Nucleus accumbens (tissue), 56 donors: Measurements from ENCODE around the gene KCNAB3.

Source experiments
- DNase-seq, 56 donors: peaks; one replicate each; lab custom pipeline; 2025; lab: John Stamatoyannopoulos, UW

Gene KCNAB3

DNA sequence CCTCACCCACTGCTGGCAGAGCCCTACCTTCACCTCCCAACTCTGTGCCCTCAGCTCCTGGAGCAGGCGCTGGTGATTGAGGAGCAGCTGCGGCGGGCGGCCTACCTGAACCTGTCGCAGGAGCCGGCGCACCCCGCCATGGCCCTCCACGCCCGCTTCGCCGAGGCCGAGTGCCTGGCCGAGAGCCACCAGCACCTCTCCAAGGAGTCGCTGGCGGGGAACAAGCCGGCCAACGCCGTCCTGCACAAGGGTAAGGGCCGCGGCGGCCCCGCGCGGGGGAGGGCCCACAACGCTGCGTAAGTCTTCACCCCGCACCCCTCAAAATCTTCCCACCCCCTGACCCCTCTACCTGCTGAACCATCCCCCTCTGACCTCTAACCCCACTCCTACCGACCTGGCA is 20.6 kb downstream of the KCNAB3 start:
- DNase-seq, result no peak

DNA sequence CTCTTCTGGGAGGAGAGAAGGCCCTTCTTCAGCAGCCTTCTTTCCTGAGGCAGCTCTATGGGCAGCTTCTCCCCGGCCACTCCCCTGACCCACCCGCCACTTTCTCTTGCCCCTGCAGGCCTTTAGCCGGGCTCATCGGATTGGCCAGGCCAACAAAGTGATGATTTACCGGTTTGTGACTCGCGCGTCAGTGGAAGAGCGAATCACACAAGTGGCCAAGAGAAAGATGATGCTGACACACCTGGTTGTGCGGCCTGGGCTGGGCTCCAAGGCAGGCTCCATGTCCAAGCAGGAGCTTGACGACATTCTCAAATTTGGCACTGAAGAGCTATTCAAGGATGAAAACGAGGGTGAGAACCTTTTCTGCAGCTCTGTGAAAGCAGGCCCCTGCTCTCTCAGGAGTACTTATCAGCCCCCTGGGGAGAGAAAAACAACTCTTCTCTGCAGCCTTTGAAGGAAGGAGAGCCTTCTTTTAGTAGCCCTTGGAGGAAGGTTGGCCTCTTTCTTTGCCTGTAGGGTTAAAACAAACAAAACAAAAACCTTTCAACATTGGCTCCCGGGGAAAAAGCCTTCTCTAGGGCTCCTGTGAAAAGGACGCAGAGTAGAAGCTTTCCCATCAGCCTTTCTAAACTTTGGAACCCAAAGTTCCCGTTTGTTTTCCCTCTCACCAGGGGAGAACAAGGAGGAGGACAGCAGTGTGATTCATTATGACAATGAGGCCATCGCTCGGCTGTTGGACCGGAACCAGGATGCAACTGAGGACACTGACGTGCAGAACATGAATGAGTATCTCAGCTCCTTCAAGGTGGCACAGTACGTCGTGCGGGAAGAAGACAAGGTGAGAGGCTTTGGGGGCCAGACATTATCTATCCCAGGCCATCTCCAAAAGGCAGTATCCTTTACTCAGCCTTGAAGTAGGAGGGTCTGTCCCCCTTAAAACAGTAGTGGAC is 26.2 kb downstream of the KCNAB3 start:
- no peak for DNase-seq

DNA sequence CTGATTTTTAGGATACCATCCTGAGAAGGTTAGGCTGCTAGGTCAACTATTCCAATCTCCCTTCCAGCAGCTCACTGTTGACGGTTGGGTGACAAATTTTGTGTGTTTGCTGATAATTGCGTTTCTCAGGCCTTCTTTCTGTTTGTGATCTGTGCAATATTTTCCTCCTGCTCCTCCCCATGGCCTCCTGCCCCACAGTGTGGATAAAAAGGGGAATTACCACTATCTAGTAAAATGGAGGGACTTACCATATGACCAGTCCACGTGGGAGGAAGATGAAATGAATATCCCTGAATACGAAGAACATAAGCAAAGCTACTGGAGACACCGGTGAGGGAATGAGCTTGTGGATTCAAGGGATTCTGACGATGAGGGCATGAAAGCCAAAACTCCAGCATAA is 31.9 kb downstream of the KCNAB3 start:
- peak in 15 of 56 donors; percentile 4 to 50 (median 16) for DNase-seq

DNA sequence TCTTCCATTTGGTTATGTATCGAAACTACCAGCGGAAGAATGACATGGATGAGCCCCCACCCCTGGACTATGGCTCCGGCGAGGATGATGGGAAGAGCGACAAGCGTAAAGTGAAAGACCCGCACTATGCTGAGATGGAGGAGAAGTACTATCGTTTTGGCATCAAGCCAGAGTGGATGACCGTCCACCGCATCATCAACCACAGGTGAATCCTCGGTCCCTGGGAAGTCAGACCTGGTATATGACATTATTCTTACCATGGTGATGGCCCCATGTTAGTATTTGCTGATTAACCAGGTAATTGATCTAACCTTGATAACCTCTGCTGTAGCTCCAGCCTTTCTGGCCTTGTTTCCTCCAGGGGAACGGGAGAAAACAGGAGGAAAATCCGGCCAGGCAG is 32.6 kb downstream of the KCNAB3 start:
- DNase-seq, result no peak

DNA sequence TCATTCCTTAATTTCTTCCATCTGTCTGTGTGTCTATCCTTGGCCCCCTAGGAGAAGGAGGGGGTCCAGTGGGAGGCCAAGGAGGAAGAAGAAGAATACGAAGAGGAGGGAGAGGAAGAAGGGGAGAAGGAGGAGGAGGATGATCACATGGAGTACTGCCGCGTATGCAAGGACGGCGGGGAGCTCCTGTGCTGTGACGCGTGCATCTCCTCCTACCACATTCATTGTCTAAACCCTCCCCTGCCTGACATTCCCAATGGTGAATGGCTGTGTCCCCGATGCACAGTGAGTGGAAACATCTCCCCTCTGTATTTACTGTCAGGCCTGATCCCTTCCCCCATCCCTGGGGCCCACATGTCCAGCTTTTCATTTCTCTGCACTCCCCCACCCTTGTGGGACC is 34.8 kb downstream of the KCNAB3 start:
- DNase-seq, result peak in 8 of 56 donors; percentile 16 to 49 (median 38)

DNA sequence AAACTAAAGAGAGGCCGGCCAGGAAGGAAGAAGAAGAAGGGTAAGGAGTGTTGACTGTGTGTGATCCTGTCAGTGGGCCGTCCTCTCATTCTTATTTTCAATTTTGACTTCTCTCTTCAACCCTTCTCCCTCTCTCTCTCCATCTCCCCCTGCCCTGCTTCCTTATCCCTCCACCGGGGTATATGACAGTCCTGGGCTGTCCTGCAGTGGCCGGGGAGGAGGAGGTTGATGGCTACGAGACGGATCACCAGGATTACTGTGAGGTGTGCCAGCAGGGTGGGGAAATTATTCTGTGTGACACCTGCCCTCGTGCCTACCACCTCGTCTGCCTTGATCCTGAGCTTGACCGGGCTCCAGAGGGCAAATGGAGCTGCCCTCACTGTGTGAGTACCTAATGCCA is 35.4 kb downstream of the KCNAB3 start:
- DNase-seq, result no peak

DNA sequence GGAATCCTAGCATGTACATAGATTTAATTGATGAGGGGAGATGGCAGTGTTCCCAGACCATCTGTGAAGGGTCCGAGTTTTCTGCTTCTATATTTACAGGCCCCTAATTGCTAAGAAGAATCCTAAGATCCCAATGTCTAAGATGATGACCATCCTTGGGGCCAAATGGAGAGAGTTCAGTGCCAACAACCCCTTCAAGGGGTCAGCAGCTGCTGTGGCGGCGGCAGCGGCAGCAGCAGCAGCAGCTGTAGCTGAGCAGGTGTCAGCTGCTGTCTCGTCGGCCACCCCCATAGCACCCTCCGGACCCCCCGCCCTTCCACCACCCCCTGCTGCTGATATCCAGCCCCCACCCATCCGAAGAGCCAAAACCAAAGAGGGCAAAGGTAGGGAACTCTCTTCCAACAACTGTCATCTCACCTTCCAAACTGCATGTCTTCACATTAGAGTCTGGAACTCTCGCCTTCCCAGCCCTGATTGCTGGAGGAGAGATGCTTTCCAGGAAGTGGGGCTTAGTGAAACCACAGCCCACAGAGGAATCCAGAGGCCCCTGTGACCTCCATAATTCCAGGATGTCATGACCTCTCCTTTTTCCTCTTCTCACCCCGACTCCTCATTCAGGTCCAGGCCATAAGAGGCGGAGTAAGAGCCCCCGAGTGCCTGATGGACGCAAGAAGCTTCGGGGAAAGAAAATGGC is 36.3 kb downstream of the KCNAB3 start:
- no peak for DNase-seq

DNA sequence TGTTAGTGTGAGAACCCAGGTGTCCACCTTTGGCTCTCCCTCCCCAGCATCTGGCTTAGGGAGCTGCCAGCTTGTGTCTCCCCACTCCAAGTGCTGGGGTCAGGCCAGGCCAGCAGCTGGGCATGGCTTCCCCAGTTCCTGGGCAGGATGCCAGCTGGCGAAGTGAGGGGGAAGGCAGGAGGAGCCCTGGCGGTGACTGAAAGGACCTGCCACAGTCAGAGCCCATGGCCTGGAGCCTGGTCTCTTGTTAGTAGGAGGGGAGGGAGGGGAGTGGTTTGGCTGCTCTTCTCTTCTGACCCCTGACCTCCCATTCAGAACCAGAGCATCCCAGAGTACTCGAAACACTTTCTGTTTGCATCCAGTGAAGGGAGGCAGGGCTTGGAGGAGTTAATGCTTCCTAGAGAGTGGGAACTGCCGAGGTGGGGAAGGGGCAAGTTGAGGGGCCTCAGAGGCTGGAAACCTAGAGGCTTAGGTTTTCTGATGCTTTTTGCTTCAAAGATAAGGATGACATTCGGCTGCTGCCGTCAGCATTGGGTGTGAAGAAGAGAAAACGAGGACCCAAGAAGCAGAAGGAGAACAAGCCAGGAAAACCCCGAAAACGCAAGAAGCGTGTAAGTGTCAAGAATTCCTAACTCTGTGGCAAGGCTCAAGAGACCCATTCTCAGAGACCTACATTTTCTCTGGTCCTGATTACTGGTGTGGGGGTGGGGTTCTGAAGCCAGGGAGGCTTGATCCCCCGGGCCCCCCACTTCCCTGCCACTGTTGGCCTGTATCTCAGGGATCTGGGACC is 40.3 kb downstream of the KCNAB3 start:
- DNase-seq, result peak; percentile 50 to 99 (median 93)

DNA sequence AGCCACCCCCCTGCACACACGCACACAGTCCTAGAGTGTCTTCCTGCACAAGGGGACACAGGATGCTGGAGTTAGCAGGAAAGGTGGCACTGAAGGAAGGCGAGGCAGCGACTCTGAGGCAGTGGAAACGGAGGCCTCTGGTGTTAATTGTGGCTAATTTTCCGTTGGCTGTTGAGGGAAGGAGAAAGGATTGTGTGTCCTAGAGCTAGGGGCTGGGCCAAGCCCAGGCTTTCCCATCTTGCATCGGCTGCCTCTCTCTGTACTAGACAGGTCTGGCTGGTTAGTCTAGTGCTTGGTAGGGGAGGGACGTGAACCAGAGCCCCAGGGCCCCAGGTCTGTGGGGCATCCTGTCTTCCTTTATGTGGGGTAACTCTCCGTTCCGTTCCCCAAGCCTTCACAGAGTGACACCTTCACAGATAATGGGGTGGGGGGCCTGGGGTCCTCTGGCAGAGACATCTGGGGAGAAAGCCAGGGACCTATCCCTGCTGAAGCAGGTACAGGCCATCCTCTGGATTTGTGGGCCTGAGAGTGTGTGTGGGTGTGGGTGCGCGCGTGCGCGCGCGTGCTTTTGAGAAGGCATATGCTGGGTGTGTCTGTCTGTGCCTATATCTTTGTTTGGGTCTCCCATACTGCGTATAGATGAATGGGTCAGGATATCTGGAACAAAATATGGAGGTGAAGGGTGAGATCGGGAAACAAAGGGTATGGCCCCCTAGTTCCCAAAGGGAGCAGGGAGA is 41.3 kb downstream of the KCNAB3 start, which contains the start of gene CHD3:
TSS of gene CHD3 (plus strand) at position 606 of the 737 bp plus-strand sequence. CDS start 212 bp downstream, outside the sequence.
- DNase-seq, result peak in 8 of 56 donors; percentile 9 to 40 (median 22)

DNA sequence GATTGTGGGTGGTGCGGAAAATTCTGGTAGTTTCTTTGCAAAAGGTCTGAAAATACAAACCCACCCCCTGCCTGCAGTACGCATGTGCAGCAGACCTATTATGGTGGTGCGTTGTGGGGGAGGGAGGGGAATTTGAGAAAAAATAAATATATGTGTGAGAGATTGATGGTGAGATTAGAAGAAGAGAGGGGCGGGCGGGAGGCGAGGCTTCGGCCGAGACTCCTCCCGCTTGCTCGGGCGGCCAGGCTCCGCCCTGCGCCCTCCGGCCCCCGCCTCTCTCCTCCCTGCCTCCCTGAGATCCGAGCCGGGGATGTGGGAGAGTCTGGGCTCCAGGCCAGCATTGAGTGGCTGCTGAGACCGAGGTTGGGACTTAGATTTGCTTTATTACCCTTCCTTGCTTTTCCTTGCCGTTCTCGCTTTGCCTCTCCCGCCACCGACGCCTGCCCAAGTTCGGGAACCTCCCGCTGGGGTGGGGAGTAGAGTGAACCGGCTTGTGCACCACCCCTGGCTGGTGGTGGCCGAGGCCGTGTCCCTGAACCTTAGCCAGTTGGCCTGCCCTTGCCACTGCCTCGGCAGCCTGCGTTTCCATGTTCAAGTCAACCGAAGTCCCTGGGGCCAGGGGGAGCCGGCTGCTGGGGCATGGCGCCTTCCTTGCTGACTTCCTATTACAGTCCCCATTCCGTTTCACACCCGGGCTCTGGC is 42.0 kb downstream of the KCNAB3 start:
- DNase-seq, result peak in 55 of 56 donors; percentile 34 to 93 (median 80)

DNA sequence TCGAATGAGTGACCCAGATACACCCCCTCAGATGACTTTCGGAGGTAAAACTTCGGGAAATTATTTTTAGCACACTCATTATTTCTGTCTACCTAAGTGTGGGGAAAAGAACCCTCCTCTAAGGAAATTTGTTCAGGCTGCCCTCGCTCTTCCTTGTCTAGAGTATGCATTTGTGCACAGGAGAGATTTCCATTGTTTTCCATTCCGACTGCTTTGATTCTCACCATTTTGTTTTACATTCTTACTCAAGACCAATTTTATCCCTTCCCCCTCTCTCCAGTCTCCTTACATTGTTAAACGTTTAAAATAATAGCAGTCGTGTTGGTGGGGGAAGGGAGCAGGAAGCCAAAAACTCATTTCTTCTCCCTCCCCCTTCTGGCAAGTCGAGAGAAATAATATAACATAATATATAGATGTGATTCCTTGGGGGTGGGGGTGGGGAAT is 42.6 kb downstream of the KCNAB3 start:
- no peak for DNase-seq

DNA sequence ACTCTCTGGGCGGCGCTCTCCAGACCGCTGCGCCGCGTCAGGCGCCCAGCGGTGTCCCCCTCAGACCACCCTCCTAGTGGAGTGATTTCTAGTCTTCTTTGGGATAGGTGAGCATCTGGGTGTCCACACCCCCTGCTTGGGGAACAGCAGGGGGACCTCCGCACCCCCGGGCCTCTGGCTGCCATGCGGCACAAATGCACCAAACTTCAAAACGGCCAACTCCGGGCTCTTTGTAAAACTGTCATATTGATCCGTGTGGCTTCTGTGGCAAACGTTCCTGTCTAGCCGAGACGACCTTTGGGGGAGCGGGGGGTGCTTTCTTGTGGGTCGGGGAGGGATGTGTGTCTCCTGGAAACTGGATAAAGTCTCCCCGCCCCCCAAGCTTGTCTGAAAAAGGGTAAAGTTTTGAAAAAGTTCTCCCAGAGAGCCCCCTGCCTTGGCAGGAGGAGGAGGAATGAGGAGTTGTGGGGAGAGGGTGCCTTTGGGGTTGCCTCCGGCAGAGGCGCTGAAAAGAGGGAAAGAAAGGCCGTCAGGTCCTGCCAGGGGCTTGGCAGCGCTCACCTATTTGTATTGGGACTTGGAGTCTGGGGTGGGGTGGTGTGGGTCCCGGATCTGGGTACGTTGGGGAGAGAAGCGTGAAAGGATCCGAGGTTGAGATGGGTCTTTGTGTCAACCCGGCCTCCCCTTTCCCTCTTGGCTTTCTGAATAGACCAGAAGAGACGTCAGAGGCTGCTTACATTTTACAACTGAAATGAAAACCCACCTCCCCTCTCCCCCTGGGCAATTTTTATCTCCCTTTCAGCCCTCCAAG is 43.2 kb downstream of the KCNAB3 start:
- DNase-seq, result peak in 4 of 56 donors; percentile 14 to 45 (median 24)

DNA sequence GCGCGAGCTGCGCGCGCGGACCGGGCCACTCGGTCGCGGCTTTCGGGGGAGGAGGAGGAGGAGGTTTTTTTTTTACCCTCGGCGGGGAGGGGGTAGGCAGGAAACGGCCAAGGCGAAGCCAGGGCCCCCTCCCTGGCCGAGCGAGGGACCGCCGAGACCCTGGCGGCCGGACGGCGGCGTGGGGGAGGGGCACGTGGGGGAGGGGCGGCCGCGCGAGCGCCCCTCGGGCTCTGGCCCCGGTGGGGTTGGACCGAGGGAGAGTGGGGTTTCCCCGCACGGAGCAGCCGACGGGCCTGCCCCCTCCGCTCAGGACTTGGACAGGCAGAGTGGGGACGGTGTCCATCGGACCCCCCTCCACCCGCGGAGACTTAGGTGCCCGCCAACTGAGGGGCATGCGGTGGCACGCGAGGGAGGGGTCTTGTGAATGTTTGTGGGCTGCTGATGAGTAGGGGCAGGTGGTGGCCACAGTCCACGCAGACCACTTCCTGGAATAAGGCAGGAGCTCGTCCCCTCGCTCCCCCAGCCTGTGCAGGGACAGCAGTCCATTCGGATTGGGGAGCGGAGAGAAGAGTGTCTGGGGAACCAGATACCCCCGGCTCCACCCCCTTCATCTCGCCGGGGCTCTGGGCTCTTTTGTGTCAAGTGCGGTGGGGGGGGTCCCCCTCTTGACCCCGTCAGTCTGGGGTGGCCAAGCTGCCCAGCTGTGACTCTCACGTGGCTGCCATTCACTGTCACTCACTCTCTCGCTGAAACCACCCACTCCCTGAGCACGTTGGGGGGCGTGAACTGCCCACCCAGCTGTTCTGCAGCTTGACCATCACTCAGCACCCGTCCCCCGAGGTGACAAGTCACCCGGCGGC is 44.1 kb downstream of the KCNAB3 start:
- peak in 11 of 56 donors; percentile 4 to 55 (median 24) for DNase-seq

DNA sequence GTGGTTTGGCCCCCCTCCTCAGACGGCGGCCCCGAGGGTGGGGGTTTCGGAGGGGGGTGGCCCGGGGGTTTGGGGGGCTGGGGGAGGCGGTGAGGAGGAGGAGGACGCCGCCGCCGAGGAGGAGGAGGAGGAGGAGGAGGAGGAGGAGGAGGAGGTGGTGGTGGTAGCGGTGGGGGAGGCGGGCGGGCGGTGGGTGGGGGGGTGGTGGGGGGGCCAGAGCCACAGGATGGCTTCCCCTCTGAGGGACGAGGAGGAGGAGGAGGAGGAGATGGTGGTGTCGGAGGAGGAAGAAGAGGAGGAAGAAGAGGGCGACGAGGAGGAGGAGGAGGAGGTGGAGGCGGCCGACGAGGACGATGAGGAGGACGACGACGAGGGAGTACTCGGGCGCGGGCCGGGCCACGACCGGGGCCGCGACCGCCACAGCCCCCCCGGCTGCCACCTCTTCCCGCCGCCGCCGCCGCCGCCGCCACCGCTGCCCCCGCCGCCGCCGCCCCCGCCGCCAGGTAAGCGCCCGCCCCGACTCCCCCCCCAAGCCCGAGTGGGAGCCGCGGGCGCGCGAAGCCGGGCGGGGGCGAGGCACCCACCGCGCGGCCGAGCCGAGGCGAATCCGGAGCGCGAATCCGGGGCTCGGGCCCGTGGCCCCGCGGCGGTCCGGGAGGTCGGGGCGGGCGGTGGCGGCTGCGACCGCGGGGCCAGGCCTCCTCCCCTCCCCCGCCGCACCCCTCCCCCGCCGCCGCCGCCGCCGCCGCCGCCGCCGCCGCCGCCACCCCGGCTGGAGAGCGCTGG is 44.9 kb downstream of the KCNAB3 start:
- DNase-seq, result peak in 1 of 56 donors; percentile 44

DNA sequence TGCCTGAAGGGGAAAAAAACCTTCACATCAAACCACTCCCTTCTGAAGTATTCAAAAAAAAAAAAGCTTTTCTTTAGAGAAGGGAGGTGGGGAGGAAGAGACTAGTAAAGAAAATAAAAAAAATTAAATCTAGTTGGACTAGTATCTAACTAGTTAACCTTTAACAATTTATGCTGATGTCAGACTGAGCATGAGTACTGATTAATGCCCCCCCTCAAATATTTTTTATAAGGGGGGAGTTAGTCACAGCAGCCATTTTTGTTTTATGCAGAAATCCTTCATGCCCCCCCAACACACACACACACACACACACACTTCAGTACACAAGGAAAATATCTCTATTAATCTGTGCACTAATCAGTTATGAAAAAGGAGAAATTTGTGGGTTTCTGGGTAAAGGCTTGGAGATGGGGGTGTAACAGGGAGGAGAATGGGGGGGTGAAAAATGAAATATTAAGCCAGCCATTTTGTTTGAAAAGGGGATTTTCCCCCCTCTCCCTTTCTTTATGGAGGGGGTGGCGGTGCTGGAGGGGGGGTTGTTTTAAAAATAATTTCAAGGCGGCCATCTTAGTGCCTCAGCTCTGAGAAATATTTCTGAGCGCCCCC is 45.8 kb downstream of the KCNAB3 start:
- DNase-seq, result no peak

DNA sequence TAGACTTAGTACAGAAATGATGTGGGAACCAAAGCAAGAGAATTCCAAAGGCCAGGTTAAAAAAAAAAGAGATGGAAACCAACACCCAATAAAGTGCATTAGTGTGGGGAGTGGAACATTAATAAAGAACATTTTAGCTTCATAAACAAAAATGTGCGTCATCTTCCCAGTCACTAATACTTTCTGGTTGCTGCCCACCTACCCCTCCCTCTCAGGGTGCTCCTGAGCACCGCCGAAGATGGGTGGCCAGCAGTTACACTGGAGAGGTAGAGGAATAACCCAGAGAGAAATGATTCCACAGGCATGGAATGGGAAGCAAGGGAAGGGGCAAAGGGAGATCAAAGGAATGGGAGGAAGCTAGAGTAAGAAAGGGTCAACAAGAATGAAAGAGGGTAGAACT is 47.0 kb downstream of the KCNAB3 start:
- no peak for DNase-seq
